GM19397 (cell line): ENCODE results near the gene NBEA.
"Not testable (repeated sequence)": the region's sequence is repeated elsewhere in the genome, so short reads cannot be mapped to it uniquely, and the experiment has no call there.

Experiments
- ATAC-seq: cut with Tn5 transposase; IDR thresholded peaks from one replicate; pipeline ENCODE4 v1.9.1; 2021; ENCODE audit warnings: mild to moderate bottlenecking, moderate library complexity; ENCODE audit not compliant: unreplicated experiment

The NBEA gene

GRCh38 chr13:35621989-35622388 is 679.9 kb downstream of the NBEA start:
- no peak for ATAC-seq

GRCh38 chr13:35629026-35629425 is 687.0 kb downstream of the NBEA start:
- no peak for ATAC-seq

GRCh38 chr13:35630551-35631275 is 688.6 kb downstream of the NBEA start:
- peak; percentile 74 for ATAC-seq

DNA sequence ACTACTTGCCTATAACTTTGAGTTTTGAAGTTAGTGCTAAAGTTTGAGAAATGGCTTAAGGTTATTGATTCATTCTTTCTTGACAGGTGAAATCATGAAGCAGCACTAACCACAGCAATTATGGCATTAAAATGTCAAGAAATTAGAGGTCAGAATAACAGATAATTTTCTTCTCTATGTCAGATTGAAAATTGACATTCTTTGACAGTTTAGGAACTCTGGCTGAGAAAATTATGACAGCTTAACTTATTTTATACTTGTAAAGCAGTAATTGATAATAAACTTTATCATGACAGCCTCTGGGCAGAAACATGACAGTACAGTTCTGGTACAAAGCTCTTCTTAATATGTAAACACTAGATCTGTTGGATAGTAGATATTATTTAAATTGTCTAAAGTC is 689.6 kb downstream of the NBEA start:
- ATAC-seq = no peak

- no peak for ATAC-seq
These were observed 701.6 kb downstream of the NBEA start for GRCh38 chr13:35643625-35644024.

DNA sequence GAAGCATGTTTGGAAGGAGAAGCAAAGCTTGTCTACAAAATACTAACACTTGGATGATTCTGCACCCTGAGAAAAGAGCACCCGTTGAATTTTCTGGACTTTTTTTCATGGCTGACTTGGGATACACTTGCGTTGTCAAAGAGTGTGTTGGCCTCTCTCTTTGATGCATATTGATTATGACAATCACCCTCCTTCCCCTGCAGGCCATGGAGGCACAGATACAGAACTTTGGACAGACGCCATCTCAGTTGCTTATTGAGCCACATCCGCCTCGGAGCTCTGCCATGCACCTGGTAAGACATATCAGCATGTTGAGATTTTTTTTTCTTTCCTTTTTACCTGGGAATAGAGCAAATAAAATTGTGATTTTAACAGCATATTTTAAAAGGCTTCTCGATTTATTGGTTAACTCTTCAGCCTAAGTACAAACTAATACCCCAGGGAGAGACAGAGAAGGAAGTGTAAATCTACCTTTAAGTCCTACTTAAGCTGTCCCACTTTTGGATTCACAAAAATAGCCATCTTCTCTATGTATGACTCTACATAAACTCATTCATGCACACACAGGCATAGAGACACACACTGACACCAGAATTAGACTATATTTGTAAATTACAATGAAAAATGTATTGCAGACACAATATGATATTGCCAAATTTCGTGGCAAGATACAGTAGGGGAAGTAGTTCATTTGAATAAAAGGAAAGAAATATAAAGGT is 704.1 kb downstream of the NBEA start:
- ATAC-seq = no peak

GRCh38 chr13:35648201-35648600 is 706.1 kb downstream of the NBEA start:
- no peak for ATAC-seq

GRCh38 chr13:35649162-35649561 is 707.1 kb downstream of the NBEA start:
- no peak for ATAC-seq

GRCh38 chr13:35659796-35660195 is 717.7 kb downstream of the NBEA start:
- ATAC-seq = no peak

GRCh38 chr13:35664747-35665146 is 722.7 kb downstream of the NBEA start:
- no peak for ATAC-seq

DNA sequence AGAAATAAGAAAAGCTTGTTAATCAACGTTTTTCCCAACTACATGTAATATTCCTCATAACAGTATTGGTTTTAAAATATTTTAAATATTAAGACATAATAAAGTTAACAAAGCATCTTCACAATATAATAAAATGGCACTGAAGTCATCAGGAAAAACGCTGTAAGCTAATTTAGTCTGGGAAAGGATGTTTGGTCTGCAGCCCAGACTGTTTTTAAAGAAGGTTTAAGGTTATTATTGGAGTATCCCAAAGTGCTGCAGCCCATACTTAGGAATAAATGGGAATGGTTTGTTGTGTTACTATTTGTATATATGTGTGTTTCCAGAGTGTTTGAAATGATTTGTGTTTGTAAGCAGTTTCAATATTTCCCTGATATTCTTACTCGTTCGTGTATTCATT is 727.3 kb downstream of the NBEA start:
- no peak for ATAC-seq

DNA sequence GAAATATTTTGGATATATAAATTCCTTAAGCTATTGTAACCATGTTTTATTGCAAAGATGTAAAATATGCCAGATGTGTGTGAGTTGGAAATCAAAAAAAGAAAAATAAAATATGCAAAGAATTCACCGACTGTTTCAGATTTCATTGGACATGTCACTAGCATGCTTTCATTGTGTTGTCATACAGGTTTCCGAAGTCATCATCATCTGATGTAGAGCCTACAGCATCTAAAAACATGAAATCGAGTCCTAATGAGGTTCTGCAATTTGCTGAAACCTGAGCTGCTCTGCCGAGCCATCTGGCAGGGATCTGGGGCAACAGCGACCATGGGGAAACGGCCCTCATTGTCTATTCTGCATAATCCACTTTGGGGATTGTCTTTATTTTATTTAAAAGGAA is 730.5 kb downstream of the NBEA start:
- ATAC-seq = no peak

- ATAC-seq = no peak
These were observed 733.6 kb downstream of the NBEA start for GRCh38 chr13:35675651-35676050.

DNA sequence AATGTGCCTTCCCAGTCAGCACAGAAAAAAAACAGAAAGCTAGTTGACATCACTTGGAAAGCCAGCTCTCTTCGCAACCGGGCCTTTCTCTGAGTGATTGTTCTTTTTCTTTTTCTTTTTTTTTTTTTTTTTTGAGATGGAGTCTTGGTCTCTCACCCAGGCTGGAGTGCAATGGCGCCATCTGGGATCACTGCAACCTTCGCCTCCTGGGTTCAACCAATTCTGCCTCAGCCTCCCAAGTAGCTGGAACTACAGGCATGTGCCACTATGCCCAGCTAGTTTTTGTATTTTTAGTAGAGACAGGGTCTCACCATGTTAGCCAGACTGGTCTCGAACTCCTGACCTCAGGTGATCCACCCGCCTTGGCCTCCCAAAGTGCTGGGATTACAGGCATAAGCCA is 735.8 kb downstream of the NBEA start:
- not testable (repeated sequence) for ATAC-seq

- ATAC-seq = no peak
These were observed 739.6 kb downstream of the NBEA start for GRCh38 chr13:35681685-35682084.

- ATAC-seq = no peak
These were observed 742.4 kb downstream of the NBEA start for GRCh38 chr13:35684432-35684831.

DNA sequence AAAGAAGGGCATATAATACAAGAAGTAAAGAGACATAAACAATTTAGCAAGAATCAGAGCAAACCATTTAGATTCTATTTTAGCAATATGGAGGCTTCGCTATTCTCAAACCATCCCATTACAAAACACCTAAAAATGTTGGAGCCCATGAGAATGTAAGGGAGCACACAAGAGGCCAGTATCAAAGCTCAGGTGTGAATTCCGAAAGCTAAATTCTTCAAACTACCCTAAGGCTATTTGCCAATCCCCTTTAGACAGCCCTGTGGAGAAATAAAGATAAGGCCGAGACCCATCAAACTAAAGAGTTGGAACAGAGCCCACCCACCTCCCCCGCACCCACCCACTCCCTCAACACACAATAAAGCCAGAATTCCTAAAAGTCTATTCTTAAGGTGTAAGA is 745.3 kb downstream of the NBEA start:
- ATAC-seq = no peak

DNA sequence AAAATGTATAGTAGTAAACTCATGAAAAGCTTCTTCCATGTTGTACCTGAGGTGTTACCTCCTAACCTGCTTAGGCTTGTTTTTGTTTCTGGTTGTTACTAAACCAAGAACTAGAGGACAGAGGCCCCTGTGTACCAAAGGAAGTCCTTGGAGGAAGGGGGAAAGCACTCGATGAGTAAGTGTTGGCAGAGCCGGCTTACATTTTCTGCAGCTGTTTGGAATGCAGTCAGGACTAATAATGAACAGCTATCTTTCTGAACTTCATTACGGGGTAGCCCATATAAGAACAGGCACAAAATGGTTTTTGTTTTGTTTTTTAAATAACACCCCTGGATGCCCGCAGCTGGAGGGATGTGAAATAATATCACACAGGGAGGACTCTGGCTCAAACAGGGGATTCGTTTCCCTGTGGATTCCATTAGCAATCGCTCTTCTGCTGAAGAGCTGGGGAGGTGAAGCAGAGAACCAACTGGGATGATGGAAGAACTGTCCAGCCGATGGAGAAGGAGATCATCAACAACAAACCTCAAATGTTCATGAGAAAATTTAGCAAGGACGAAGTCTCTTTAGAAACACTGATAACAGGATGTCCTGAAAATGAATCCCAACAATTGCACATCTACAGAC is 748.6 kb downstream of the NBEA start:
- no peak for ATAC-seq

GRCh38 chr13:35693134-35693784 is 751.2 kb downstream of the NBEA start:
- no peak for ATAC-seq

DNA sequence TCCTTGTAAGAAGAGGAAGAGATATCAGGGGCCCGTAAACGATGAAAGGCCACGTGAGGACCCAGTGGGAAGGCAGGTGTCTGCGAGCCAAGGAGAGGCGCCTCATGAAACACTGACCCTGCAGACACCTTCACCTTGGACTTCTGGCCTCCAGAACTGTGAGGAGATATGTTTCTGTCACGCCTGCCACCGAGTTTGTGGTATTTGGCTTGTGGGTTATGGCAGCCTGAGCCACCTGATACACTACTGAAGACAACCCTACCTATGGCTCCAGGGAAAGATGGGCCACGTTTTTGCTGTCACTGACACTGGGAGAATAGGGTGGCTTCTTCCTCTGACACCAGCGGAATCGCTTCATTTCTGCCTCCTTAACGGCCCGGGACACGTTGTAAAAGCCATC is 752.0 kb downstream of the NBEA start:
- no peak for ATAC-seq

- ATAC-seq = no peak
These were observed 752.7 kb downstream of the NBEA start for GRCh38 chr13:35694549-35695447.
